ENCODE results near the gene LHB.
A peak's percentile ranks its signal among the peaks of the same experiment; 100 is the strongest.
"Not testable (repeated sequence)": the region's sequence is repeated elsewhere in the genome, so short reads cannot be mapped to it uniquely, and the experiment has no call there.

The LHB gene

GRCh38 chr19:49042177-49042576 lies 25.3 kb upstream of the LHB start:
- DNase-seq (ENCODE audit: extremely low spot score): no peak
- POLR2A ChIA-PET: no interaction called here
- TF ChIP-seq CTCF (IDR thresholded peaks at IDR 0.05; ENCODE audit: control extremely low read depth, extremely low read depth, low read depth, missing control alignments): no peak
- CTCF ChIA-PET: no interaction called here

- POLR2A ChIA-PET; DNase-seq (ENCODE audit: extremely low spot score); CTCF ChIA-PET: not testable (repeated sequence)
These were observed 22.8 kb upstream of the LHB start for GRCh38 chr19:49039736-49040135.

GRCh38 chr19:49038557-49039276 lies 21.8 kb upstream of the LHB start:
- DNase-seq (ENCODE audit: extremely low spot score); POLR2A ChIA-PET; CTCF ChIA-PET: not testable (repeated sequence)

- DNase-seq (ENCODE audit: extremely low spot score); POLR2A ChIA-PET; CTCF ChIA-PET: not testable (repeated sequence)
These were observed 21.2 kb upstream of the LHB start for GRCh38 chr19:49038111-49038510.

- POLR2A ChIA-PET; DNase-seq (ENCODE audit: extremely low spot score); CTCF ChIA-PET: not testable (repeated sequence)
- peak; percentile 43 for TF ChIP-seq CTCF (IDR thresholded peaks at IDR 0.05; ENCODE audit: control extremely low read depth, extremely low read depth, low read depth, missing control alignments)
These were observed 19.9 kb upstream of the LHB start, which contains the start of gene CGB1 for GRCh38 chr19:49036815-49037214. Gene CGB1 (minus strand): TSS chr19:49036895. CDS start chr19:49036711, 184 bp downstream.

GRCh38 chr19:49031642-49032301 lies 14.9 kb upstream of the LHB start, which contains the start of gene CGB2:
Gene CGB2 (plus strand): TSS chr19:49031890. CDS start chr19:49032096, 206 bp downstream.
- TF ChIP-seq CTCF (IDR thresholded peaks at IDR 0.05; ENCODE audit: control extremely low read depth, extremely low read depth, low read depth, missing control alignments): peak; percentile 41
- DNase-seq (ENCODE audit: extremely low spot score); POLR2A ChIA-PET: not testable (repeated sequence)
- CTCF ChIA-PET: interaction anchor here (0.6 to 1.4 kb wide), 3 partner anchors 13 to 66 kb away, joined by 3 read pairs; no protein-coding TSS in a partner anchor

GRCh38 chr19:49030323-49030722 lies 13.4 kb upstream of the LHB start:
- CTCF ChIA-PET, POLR2A ChIA-PET: not testable (repeated sequence)

GRCh38 chr19:49029749-49030148 lies 12.9 kb upstream of the LHB start:
- DNase-seq (ENCODE audit: extremely low spot score); POLR2A ChIA-PET; CTCF ChIA-PET: not testable (repeated sequence)

More at GRCh38 chr19:49030323-49030722, 13.4 kb upstream of the LHB start:
- DNase-seq (ENCODE audit: extremely low spot score): not testable (repeated sequence)

- POLR2A ChIA-PET; CTCF ChIA-PET; DNase-seq (ENCODE audit: extremely low spot score): not testable (repeated sequence)
These were observed 11.8 kb upstream of the LHB start for GRCh38 chr19:49028686-49029085.

GRCh38 chr19:49025599-49025998 lies 8.7 kb upstream of the LHB start:
- POLR2A ChIA-PET; DNase-seq (ENCODE audit: extremely low spot score); CTCF ChIA-PET: not testable (repeated sequence)

- POLR2A ChIA-PET; CTCF ChIA-PET; DNase-seq (ENCODE audit: extremely low spot score): not testable (repeated sequence)
These were observed 8.2 kb upstream of the LHB start for GRCh38 chr19:49025088-49025487.

GRCh38 chr19:49024233-49024632 lies 7.3 kb upstream of the LHB start, which contains the start of gene CGB3:
Gene CGB3 (minus strand): TSS chr19:49024333. CDS start chr19:49023971, 362 bp downstream.
- POLR2A ChIA-PET; CTCF ChIA-PET; DNase-seq (ENCODE audit: extremely low spot score): not testable (repeated sequence)
